IMR-90 (cell line): ENCODE results near the gene CDC37L1. TPM values are rescaled to one million over a fixed set of nuclear protein-coding genes. Genes with fewer than 3 reads are reported as not detected.

ENCODE experiments used
- ATAC-seq: fragments of 200-7000 bp; cut with Tn5 transposase; 2 replicates; pipeline ENCODE4 v1.9.1; 2020; ENCODE audit warnings: low read depth, mild to moderate bottlenecking, moderate library complexity
- BruUV-seq: library from RNA; stranded (reverse); fragments of 400-500 nt; replicated peaks from 2 replicates; lab custom pipeline; 2021; lab: Mats Ljungman, UMichigan
- CTCF ChIA-PET: fragments of 300-600 bp; formaldehyde crosslinking; extraction: SDS; loops from one replicate; lab custom pipeline; 2021; ENCODE audit warnings: antibody characterized with exemption; lab: Yijun Ruan, JAX
- POLR2A ChIA-PET: fragments of 300-600 bp; sonication (Branson Sonifier 250); formaldehyde crosslinking; loops from one replicate; lab custom pipeline; 2022; ENCODE audit warnings: antibody characterized with exemption; ENCODE audit not compliant: unreplicated experiment; lab: Charles Lee
- DNase-seq: peaks from one replicate; pipeline ENCODE4 v3.0.0; 2013
- H2AFZ ChIP-seq: replicated peaks from 2 replicates; pipeline ENCODE3; 2013; ENCODE audit warnings: low read length, mild to moderate bottlenecking; ENCODE audit not compliant: poor library complexity
- H2AK5ac ChIP-seq: 2 replicates; pipeline ENCODE4 v1.6.1; 2013; ENCODE audit warnings: low read depth, low read length, inconsistent platforms
- H2AK9ac ChIP-seq: replicated peaks from 2 replicates; pipeline ENCODE3; 2013; ENCODE audit warnings: mild to moderate bottlenecking, low read depth, low read length, moderate library complexity; ENCODE audit not compliant: poor library complexity
- H2BK120ac ChIP-seq: 2 replicates; pipeline ENCODE4 v1.6.1; 2013; ENCODE audit warnings: low read depth, low read length, inconsistent platforms
- H2BK15ac ChIP-seq: 3 replicates; pipeline ENCODE4 v1.6.1; 2013; ENCODE audit warnings: low read depth, low read length, inconsistent platforms
- H2BK20ac ChIP-seq: 2 replicates; pipeline ENCODE4 v1.6.1; 2013; ENCODE audit warnings: low read depth, mild to moderate bottlenecking, inconsistent platforms, low read length, moderate library complexity
- H2BK5ac ChIP-seq: 2 replicates; pipeline ENCODE4 v1.6.1; 2013; ENCODE audit warnings: mild to moderate bottlenecking, low read depth, low read length, inconsistent platforms; ENCODE audit not compliant: poor library complexity, severe bottlenecking
- H3K14ac ChIP-seq: replicated peaks from 2 replicates; pipeline ENCODE4 v1.6.1; 2013; ENCODE audit warnings: low read depth, low read length, inconsistent platforms
- H3K18ac ChIP-seq: 2 replicates; pipeline ENCODE4 v1.6.1; 2013; ENCODE audit warnings: low read depth, low read length, control low read depth
- H3K23ac ChIP-seq: 2 replicates; pipeline ENCODE4 v1.6.1; 2013; ENCODE audit warnings: low read depth, low read length, inconsistent platforms
- H3K27ac ChIP-seq: 2 replicates; pipeline ENCODE4 v1.5.1; 2013; ENCODE audit warnings: mild to moderate bottlenecking, control low read depth, low read length; ENCODE audit not compliant: insufficient read depth
- H3K27me3 ChIP-seq: 2 replicates; pipeline ENCODE4 v1.6.1; 2013; ENCODE audit warnings: low read length; ENCODE audit not compliant: control insufficient read depth, insufficient read depth
- H3K36me3 ChIP-seq: 2 replicates; pipeline ENCODE4 v1.6.1; 2013; ENCODE audit warnings: low read length, mixed read lengths; ENCODE audit not compliant: control insufficient read depth, insufficient read depth
- H3K4ac ChIP-seq: 2 replicates; pipeline ENCODE4 v1.6.1; 2013; ENCODE audit warnings: low read depth, low read length, inconsistent platforms
- H3K4me1 ChIP-seq: 2 replicates; pipeline ENCODE4 v1.6.1; 2013; ENCODE audit warnings: low read length, mixed read lengths; ENCODE audit not compliant: control insufficient read depth, insufficient read depth
- H3K4me2 ChIP-seq: 2 replicates; pipeline ENCODE4 v1.6.1; 2013; ENCODE audit warnings: low read depth, mild to moderate bottlenecking, control low read depth, low read length, moderate library complexity
- H3K4me3 ChIP-seq: 2 replicates; pipeline ENCODE4 v1.5.1; 2013; ENCODE audit warnings: low read depth, mild to moderate bottlenecking, control low read depth, low read length, moderate library complexity; ENCODE audit not compliant: insufficient read depth
- H3K56ac ChIP-seq: 2 replicates; pipeline ENCODE4 v1.6.1; 2013; ENCODE audit warnings: low read length, inconsistent platforms; ENCODE audit not compliant: insufficient read depth; ENCODE audit errors: extremely low read depth
- H3K79me1 ChIP-seq, 2 experiments: 2 replicates each; pipeline ENCODE4 v1.6.1; 2013; ENCODE audit warnings: low read length in 2 of 2, inconsistent platforms in 1 of 2, low read depth in 1 of 2
- H3K9ac ChIP-seq: 2 replicates; pipeline ENCODE4 v1.6.1; 2013; ENCODE audit warnings: low read depth, low read length, control low read depth
- H3K9me1 ChIP-seq: 2 replicates; pipeline ENCODE4 v1.6.1; 2013; ENCODE audit warnings: low read length, inconsistent platforms; ENCODE audit not compliant: insufficient read depth
- H3K9me3 ChIP-seq: 2 replicates; pipeline ENCODE4 v1.6.1; 2013; ENCODE audit warnings: low read length; ENCODE audit not compliant: control insufficient read depth, insufficient read depth
- H4K20me1 ChIP-seq: 2 replicates; pipeline ENCODE4 v1.6.1; 2013; ENCODE audit warnings: low read length, inconsistent platforms; ENCODE audit not compliant: insufficient read depth
- H4K5ac ChIP-seq: 2 replicates; pipeline ENCODE4 v1.6.1; 2013; ENCODE audit warnings: mild to moderate bottlenecking, low read depth, low read length, control low read depth
- H4K8ac ChIP-seq, 2 experiments: 2 replicates each; pipeline ENCODE4 v1.6.1; 2013; ENCODE audit warnings: low read depth in 2 of 2, low read length in 2 of 2, control low read depth in 1 of 2, inconsistent platforms in 1 of 2
- H4K91ac ChIP-seq: 2 replicates; pipeline ENCODE4 v1.6.1; 2013; ENCODE audit warnings: low read depth, low read length, inconsistent platforms; ENCODE audit not compliant: insufficient read depth
- BHLHE40 ChIP-seq: fragments of 150-350 bp; IDR thresholded peaks from 2 replicates; pipeline ENCODE4 v1.6.1; 2016; ENCODE audit warnings: mild to moderate bottlenecking, low read depth, low read length
- NFE2L2 ChIP-seq: fragments of 150-350 bp; IDR thresholded peaks from 2 replicates; pipeline ENCODE4 v1.6.1; 2016; ENCODE audit warnings: low read depth, mild to moderate bottlenecking, low read length
- WGBS, 2 experiments: methylation state at CpG; one replicate each; pipeline versions ENCODE4 v1.1.5 to v1.1.7; 2013; ENCODE audit warnings: missing lambda C conversion rate in 2 of 2; ENCODE audit not compliant: insufficient read length in 1 of 2; ENCODE audit errors: extremely low coverage in 2 of 2; 5-methylcytosine and 5-hydroxymethylcytosine counted together
- dilution Hi-C: fragments of 300-500 bp; cut with HindIII; formaldehyde crosslinking; loops from one replicate; pipeline ENCODE4 v1.14.3; 2018; ENCODE audit warnings: low sequenced_read_pairs; ENCODE audit not compliant: unreplicated experiment
- in situ Hi-C: fragments of 300-500 bp; cut with MboI; formaldehyde crosslinking; loops from 3 replicates; pipeline ENCODE4 v1.14.3; 2019; ENCODE audit warnings: low sequenced_read_pairs, inconsistent platforms, mixed read lengths
- intact Hi-C: fragments of 100-400 bp; cut with micrococcal nuclease; formaldehyde crosslinking; loops from 2 replicates; pipeline ENCODE4 v1.10.0; 2022
- polyA plus RNA-seq, 3 experiments: library from polyadenylated mRNA; depleted of rRNA; stranded (reverse); fragments of >200 nt; gene quantifications; 2 replicates each; pipeline ENCODE4 v1.2.3, GENCODE V29; 2012; ENCODE audit warnings: low replicate concordance in 1 of 3
- total RNA-seq: library from RNA; depleted of rRNA; stranded (reverse); fragments of >200 nt; gene quantifications from 2 replicates; pipeline ENCODE4 v1.2.3, GENCODE V29; 2012
- TF ChIP-seq, protein P1 (sequence below): conservative IDR thresholded peaks from 2 replicates; pipeline ENCODE4 v1.5.1; 2012; ENCODE audit warnings: mild to moderate bottlenecking, low read depth, low read length, improper control_type of control experiment
- TF ChIP-seq, protein P2 (sequence below): fragments of 150-350 bp; IDR thresholded peaks from 2 replicates; pipeline ENCODE4 v1.6.1; 2017; ENCODE audit warnings: mild to moderate bottlenecking, antibody characterized with exemption, low read length, low read depth

CDC37L1 gene
- total and polyA plus RNA-seq, 2 of the 4 experiments (the other 2 are of a cell fraction) = 6.6 to 7.3 TPM

GRCh38 chr9:4701526-4701925 is 22.2 kb downstream of the CDC37L1 start:
- no peaks in the 10 kb centered on the region for H3K27me3 ChIP-seq
- dilution Hi-C loops = no loop called here
- H3K23ac ChIP-seq = no peak overlapping the region
- in situ Hi-C loops = no loop called here
- no peak overlapping the region for H2BK120ac ChIP-seq
- H2BK20ac ChIP-seq = no peak overlapping the region
- H4K8ac ChIP-seq = no peak overlapping the region
- no peak overlapping the region for H3K56ac ChIP-seq
- ChIA-PET POLR2A (no interaction called here), CTCF (no interaction called here)
- no peak for ATAC-seq
- no peak overlapping the region for H3K18ac ChIP-seq
- no TSS peak for BruUV-seq
- TF ChIP-seq, protein P1, sequence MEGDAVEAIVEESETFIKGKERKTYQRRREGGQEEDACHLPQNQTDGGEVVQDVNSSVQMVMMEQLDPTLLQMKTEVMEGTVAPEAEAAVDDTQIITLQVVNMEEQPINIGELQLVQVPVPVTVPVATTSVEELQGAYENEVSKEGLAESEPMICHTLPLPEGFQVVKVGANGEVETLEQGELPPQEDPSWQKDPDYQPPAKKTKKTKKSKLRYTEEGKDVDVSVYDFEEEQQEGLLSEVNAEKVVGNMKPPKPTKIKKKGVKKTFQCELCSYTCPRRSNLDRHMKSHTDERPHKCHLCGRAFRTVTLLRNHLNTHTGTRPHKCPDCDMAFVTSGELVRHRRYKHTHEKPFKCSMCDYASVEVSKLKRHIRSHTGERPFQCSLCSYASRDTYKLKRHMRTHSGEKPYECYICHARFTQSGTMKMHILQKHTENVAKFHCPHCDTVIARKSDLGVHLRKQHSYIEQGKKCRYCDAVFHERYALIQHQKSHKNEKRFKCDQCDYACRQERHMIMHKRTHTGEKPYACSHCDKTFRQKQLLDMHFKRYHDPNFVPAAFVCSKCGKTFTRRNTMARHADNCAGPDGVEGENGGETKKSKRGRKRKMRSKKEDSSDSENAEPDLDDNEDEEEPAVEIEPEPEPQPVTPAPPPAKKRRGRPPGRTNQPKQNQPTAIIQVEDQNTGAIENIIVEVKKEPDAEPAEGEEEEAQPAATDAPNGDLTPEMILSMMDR = no peak
- TF ChIP-seq NFE2L2 (no peak), BHLHE40 (no peak)
- TF ChIP-seq, protein P2, sequence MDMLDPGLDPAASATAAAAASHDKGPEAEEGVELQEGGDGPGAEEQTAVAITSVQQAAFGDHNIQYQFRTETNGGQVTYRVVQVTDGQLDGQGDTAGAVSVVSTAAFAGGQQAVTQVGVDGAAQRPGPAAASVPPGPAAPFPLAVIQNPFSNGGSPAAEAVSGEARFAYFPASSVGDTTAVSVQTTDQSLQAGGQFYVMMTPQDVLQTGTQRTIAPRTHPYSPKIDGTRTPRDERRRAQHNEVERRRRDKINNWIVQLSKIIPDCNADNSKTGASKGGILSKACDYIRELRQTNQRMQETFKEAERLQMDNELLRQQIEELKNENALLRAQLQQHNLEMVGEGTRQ = no peak
- no peaks in the 10 kb centered on the region for H3K9me3 ChIP-seq
- peaks cover 2 to 5% of the 10 kb centered on the region in 2 experiments; a peak in 2 of 4 replicates for H3K79me1 ChIP-seq
- WGBS, 2 experiments = no CpG with 5 or more reads among the region's 1 CpG
- H3K4me1 ChIP-seq = peaks cover 3% of the 10 kb centered on the region; the same call in 1 of the 2 replicates
- no peak overlapping the region for H3K27ac ChIP-seq
- H4K91ac ChIP-seq = no peak overlapping the region
- H3K36me3 ChIP-seq = peaks cover 7% of the 10 kb centered on the region
- H2AK9ac ChIP-seq = no peak overlapping the region
- H2AK5ac ChIP-seq = no peak overlapping the region
- no peaks in the 10 kb centered on the region for H3K9me1 ChIP-seq
- no peak overlapping the region for H2BK5ac ChIP-seq
- intact Hi-C loops = no loop called here
- no peak for DNase-seq
- no peak overlapping the region for H2BK15ac ChIP-seq
- H3K4ac ChIP-seq = no peak overlapping the region
- no peak overlapping the region for H3K9ac ChIP-seq
- H3K14ac ChIP-seq = no peak overlapping the region
- H3K4me2 ChIP-seq = no peak overlapping the region
- H2AFZ ChIP-seq = no peak overlapping the region
- H4K20me1 ChIP-seq = 0 out of 2 replicates have a peak, but pooled peaks cover 3% of the 10 kb centered on the region
- no peak overlapping the region for H4K5ac ChIP-seq
- H3K4me3 ChIP-seq = no peak overlapping the region
